ENCODE measurements around the gene CCDC43. TPM values are rescaled to one million over a fixed set of nuclear protein-coding genes. Genes with fewer than 3 reads are reported as not detected.

The CCDC43 gene
- total RNA-seq, 1 experiment from 2014 or later: 16.0 TPM

DNA sequence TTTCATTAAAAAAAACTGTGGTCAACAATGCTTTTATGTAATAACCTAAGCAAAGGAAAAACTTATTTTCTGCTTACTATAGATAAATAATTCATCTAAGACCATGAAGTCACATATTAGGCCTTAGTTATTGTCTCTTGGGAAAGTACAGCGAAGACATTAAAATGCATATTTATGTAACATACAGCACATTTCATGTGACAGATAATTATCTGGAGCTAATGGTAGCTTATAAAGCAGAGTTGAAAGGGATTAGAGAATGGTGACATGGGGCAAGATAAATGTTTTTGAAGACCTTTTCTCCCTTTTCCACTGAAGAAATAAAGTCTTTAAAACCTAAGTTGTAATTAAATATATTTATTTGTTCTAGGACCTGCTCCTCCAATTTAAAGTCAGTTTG is 23.6 kb downstream of the CCDC43 start:
- H3K4me1 ChIP-seq (ENCODE audit: control insufficient read depth, insufficient read depth, low read length): no peaks in the 10 kb centered on the region
- no peak overlapping the region for H3K27ac ChIP-seq (ENCODE audit: low read length)
- intact Hi-C loops (cut with micrococcal nuclease; ENCODE audit: unreplicated experiment) (no loop called here), in situ Hi-C loops (cut with HindIII; ENCODE audit: low pct_unique_long_range_greater_than_20kb, low sequenced_read_pairs) (no loop called here)
- no peaks in the 10 kb centered on the region for H3K27me3 ChIP-seq (ENCODE audit: control insufficient read depth, insufficient read depth, low read length)
- ChIA-PET POLR2A (no interaction called here), CTCF (no interaction called here)
- TF ChIP-seq TCF7L2 (IDR thresholded peaks at IDR 0.05; ENCODE audit: low read depth, low read length) (no peak), SIN3A (IDR thresholded peaks at IDR 0.05; ENCODE audit: borderline replicate concordance, insufficient read depth, low read depth, low read length) (no peak), POLR2AphosphoS5 (IDR thresholded peaks at IDR 0.05; ENCODE audit: low read depth, low read length) (no peak)
- TF ChIP-seq, protein P1, sequence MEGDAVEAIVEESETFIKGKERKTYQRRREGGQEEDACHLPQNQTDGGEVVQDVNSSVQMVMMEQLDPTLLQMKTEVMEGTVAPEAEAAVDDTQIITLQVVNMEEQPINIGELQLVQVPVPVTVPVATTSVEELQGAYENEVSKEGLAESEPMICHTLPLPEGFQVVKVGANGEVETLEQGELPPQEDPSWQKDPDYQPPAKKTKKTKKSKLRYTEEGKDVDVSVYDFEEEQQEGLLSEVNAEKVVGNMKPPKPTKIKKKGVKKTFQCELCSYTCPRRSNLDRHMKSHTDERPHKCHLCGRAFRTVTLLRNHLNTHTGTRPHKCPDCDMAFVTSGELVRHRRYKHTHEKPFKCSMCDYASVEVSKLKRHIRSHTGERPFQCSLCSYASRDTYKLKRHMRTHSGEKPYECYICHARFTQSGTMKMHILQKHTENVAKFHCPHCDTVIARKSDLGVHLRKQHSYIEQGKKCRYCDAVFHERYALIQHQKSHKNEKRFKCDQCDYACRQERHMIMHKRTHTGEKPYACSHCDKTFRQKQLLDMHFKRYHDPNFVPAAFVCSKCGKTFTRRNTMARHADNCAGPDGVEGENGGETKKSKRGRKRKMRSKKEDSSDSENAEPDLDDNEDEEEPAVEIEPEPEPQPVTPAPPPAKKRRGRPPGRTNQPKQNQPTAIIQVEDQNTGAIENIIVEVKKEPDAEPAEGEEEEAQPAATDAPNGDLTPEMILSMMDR (IDR thresholded peaks at IDR 0.05): no peak
- TF ChIP-seq, protein P2, sequence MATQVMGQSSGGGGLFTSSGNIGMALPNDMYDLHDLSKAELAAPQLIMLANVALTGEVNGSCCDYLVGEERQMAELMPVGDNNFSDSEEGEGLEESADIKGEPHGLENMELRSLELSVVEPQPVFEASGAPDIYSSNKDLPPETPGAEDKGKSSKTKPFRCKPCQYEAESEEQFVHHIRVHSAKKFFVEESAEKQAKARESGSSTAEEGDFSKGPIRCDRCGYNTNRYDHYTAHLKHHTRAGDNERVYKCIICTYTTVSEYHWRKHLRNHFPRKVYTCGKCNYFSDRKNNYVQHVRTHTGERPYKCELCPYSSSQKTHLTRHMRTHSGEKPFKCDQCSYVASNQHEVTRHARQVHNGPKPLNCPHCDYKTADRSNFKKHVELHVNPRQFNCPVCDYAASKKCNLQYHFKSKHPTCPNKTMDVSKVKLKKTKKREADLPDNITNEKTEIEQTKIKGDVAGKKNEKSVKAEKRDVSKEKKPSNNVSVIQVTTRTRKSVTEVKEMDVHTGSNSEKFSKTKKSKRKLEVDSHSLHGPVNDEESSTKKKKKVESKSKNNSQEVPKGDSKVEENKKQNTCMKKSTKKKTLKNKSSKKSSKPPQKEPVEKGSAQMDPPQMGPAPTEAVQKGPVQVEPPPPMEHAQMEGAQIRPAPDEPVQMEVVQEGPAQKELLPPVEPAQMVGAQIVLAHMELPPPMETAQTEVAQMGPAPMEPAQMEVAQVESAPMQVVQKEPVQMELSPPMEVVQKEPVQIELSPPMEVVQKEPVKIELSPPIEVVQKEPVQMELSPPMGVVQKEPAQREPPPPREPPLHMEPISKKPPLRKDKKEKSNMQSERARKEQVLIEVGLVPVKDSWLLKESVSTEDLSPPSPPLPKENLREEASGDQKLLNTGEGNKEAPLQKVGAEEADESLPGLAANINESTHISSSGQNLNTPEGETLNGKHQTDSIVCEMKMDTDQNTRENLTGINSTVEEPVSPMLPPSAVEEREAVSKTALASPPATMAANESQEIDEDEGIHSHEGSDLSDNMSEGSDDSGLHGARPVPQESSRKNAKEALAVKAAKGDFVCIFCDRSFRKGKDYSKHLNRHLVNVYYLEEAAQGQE (IDR thresholded peaks at IDR 0.05; ENCODE audit: insufficient read depth in 1 of 2, low read depth in 2 of 2, low read length in 1 of 2): no peak
- BruUV-seq (replicated peaks): no TSS peak
- no peaks in the 10 kb centered on the region for H3K36me3 ChIP-seq (ENCODE audit: control insufficient read depth, insufficient read depth, low read length)
- H3K9me3 ChIP-seq (ENCODE audit: control insufficient read depth, insufficient read depth, low read depth, low read length): no peaks in the 10 kb centered on the region
- H3K4me3 ChIP-seq (ENCODE audit: low read depth in 2 of 2, low read length in 2 of 2): no peak overlapping the region
- no peak for DNase-seq (ENCODE audit: low read depth, low spot score)
- ATAC-seq: no peak

DNA sequence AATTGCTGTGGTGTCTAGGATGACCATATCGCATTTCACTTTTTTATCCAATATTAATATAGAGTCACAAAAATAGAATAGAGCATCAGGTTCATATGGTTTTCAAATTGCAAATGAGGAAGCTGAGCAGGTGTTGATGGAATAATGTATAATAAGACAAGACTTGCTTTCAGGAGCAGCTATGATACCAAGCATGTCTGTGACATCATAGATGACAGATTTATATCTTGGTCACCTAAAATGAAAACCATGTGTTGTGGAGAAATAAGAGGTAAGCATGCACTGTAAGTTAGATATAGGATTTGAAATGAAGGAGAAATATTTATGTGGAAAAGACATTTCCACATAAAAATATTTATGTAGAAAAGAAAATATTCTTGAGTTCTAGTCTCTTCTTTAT is 24.7 kb downstream of the CCDC43 start:
- Histone ChIP-seq H3K27me3 (ENCODE audit: control insufficient read depth, insufficient read depth, low read length) (no peaks in the 10 kb centered on the region), H3K27ac (ENCODE audit: low read length) (no peak overlapping the region), H3K4me3 (ENCODE audit: low read depth in 2 of 2, low read length in 2 of 2) (no peak overlapping the region), H3K9me3 (ENCODE audit: control insufficient read depth, insufficient read depth, low read depth, low read length) (no peaks in the 10 kb centered on the region), H3K36me3 (ENCODE audit: control insufficient read depth, insufficient read depth, low read length) (no peaks in the 10 kb centered on the region), H3K4me1 (ENCODE audit: control insufficient read depth, insufficient read depth, low read length) (no peaks in the 10 kb centered on the region)
- ATAC-seq (no peak), DNase-seq (ENCODE audit: low read depth, low spot score) (no peak)
- no TSS peak for BruUV-seq (replicated peaks)
- CTCF ChIA-PET: interaction anchor here (0.7 kb wide), 1 partner anchor 85 kb away, joined by 4 read pairs; no protein-coding TSS in a partner anchor
- intact Hi-C loops (cut with micrococcal nuclease; ENCODE audit: unreplicated experiment) (no loop called here), in situ Hi-C loops (cut with HindIII; ENCODE audit: low pct_unique_long_range_greater_than_20kb, low sequenced_read_pairs) (no loop called here)
- POLR2A ChIA-PET: no interaction called here
- TF ChIP-seq TCF7L2 (IDR thresholded peaks at IDR 0.05; ENCODE audit: low read depth, low read length): no peak
- no peak for TF ChIP-seq SIN3A (IDR thresholded peaks at IDR 0.05; ENCODE audit: borderline replicate concordance, insufficient read depth, low read depth, low read length)
- TF ChIP-seq, protein P1 (IDR thresholded peaks at IDR 0.05): no peak
- TF ChIP-seq, protein P2 (IDR thresholded peaks at IDR 0.05; ENCODE audit: insufficient read depth in 1 of 2, low read depth in 2 of 2, low read length in 1 of 2): no peak
- no peak for TF ChIP-seq POLR2AphosphoS5 (IDR thresholded peaks at IDR 0.05; ENCODE audit: low read depth, low read length)
